Activated T-helper 1 cell treated with anti-CD3 and anti-CD28 coated beads, Interleukin-2, amount 50 U/mL, for 16 hours (primary cell): ENCODE data around the gene GPN2.

Source experiments
- DNase-seq, 2 donors: peaks; one replicate each; pipeline ENCODE4 v3.0.0-alpha.2; 2020; ENCODE audit warnings: low read depth in 1 of 2, low spot score in 1 of 2

Gene GPN2

DNA sequence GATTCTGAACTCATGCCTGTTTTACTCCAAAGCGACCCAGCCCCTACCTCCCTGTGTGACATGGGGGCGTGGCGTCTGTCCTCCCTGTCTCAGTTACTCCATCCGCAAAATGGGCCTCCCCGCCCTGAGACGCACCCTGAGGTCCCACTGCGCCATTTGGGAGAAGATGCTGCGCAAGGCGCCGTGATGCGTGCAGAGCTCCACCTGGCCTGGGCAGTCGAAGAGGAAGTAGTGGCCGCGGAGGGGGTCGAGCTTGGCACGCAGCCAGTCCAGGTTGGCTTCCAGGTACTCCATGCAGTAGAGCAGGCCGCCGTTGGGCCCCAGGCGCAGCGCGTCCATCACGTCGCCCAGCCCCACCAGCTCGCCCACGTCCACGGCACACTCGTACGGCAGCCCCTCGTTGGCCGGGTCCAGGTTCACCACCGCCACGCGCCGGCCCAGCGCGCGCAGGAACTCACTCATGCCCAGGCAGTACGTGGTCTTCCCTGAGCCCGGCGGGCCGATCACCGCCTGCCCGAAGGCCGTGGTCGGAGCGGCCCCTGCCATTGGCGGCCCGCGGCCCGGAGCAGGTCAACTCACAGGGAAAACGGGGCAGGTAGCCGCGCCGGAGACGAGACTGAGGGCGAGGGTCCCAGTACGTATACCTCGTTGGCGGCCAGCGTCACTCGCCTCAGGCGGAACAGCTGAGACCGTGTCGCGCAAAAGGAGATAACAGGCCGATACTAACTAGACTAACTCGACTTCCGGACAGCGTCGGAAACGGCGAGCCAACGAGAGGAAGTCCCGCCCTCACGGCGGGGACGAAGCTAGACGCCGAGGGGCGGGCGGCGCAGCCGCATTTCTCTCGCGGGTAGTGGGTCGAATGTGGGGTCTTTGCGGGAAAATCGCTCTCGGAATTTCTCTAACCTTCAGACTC lies at the start of gene GPN2:
Gene GPN2, minus strand, starts transcription at position 733 of the 916 bp plus-strand sequence. Its CDS starts 187 bp downstream, at position 546.
- DNase-seq: peak; percentile 58 to 64

DNA sequence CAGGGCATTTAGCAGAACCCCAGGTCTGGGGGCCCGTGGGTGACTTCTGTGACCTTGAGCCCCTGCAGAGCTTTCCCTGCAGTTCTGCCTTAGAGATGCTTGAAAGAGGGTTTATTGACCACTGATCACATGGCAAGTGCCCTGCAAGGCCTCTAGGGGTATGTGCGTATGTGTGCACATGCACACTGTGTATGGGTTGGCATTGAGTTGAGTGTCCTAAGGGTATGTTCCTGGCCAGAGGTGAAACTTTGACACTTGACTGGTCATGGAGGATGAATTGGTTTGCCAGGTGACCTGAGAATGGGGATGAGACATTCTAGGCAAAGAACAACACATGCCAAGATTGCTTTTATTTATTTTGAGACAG lies 48.6 kb upstream of the GPN2 start:
- no peak for DNase-seq

DNA sequence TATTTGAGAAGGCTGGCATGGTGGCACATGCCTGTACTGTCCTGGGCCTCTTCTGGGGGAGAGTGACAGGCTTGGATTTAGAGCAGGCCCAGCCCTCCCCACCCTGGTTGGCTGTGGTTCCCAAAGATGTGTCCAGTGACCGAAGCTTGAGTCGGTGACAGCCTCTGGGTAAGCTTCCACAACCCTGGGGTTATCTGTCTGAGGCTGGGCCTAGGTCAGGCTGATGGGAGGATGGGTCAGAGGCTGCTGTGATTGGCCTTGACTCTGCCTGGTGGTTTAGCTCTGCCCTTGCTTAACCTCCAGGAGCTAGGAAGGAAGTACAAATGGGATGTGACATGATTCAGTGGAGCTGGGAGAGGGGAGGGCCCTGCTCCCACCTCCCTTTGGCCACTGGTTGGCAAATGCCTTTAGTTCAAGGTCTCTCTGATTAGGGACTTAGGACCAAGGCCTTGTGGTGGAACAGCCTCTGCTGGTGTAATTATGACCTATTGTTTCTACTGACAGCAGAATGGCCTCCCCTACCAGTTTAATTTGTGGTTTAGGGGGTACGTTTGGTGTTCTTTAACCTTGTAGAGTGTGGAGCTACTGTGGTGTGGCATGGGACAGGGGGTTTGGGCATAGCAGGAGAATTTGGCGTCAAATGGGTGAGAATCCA lies 48.0 kb upstream of the GPN2 start:
- DNase-seq: no peak

DNA sequence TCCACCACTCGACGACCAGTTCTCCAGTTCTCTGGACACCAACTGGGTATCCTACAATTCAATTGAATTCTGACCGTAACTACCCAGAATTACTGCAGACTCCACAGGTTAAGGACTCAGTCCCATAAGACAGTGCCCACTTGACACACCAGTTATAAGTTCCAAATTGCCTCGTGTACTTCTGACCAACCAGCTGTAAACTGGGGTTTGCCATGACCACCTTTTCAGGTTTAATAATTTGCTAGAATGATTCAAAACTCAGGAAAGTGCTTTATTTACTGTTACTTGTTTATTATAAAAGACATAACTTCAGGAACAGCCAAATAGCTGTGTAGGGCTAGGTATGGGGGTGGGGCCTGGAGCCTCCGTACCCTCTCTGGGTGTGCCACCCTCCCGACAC lies 46.7 kb upstream of the GPN2 start:
- no peak for DNase-seq

DNA sequence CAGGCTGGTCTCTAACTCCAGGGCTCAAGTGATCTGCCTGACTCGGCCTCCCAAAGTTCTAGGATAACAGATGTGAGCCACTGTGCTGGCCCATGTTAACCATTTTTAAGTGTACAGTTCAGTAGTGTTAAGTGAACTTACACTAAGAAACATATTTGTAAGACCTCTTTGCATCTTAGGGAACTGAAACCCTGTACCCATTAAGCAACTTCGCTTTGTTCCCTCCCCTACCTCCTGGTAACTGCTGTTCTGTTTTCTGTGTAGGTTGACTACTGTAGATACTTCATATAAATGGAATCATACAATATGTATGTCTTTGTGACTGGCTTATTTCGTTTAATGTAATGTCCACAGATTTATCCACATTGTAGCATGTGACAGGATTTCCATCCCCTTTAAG lies 42.4 kb upstream of the GPN2 start:
- DNase-seq: no peak

DNA sequence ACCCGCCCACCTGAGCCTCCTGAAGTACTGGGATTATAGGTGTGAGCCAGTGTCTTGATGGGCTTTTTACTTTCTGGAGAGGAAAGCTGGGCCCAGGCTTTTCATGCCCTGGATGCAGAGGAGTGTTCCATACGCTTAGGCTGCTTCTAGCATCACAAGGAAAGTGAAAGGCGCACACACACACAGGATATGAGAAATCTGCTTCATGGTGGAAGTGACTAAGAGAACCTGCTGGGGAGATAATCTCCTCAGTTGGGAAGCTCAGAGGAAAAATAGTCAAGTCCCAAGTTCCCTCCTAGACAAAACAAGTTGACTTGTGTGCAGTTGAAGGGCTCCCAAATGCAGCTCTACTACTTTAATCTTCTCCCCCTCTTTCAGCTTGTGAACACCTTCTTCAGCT lies 33.6 kb upstream of the GPN2 start:
- DNase-seq: no peak

DNA sequence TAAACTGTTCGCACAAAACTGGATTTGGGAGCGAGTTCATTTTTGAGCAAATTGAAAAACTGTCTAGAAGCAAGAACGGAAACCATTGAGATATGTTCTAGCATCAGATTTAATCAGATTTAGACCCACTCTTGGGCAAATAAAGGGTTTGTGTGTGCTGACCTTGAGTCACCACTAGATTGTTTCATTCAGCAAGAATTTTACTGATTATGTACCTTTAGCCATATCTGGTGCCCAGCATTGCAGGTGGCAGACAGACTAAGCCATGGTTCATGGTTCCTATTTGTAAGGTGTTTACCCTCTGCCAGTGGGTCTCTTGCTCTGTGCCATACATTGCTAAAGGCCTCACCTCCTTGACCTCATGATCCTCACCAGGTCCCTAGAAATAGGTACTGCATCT lies 32.8 kb upstream of the GPN2 start:
- DNase-seq: no peak

DNA sequence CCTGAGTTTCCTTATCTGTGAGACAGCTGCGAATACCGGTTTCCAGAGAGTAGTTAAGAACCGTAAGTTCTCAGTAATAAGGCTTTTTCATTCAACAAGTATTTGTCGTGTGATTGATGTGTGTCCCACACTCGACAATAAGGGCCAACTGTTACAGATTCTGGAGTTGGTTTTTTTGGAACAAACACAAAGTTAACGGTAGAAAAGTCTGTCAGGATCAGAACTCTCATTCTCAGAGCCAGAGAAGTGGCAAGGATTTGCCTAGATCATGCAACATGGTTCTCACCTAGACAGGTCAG lies 32.3 kb upstream of the GPN2 start:
- no peak for DNase-seq

DNA sequence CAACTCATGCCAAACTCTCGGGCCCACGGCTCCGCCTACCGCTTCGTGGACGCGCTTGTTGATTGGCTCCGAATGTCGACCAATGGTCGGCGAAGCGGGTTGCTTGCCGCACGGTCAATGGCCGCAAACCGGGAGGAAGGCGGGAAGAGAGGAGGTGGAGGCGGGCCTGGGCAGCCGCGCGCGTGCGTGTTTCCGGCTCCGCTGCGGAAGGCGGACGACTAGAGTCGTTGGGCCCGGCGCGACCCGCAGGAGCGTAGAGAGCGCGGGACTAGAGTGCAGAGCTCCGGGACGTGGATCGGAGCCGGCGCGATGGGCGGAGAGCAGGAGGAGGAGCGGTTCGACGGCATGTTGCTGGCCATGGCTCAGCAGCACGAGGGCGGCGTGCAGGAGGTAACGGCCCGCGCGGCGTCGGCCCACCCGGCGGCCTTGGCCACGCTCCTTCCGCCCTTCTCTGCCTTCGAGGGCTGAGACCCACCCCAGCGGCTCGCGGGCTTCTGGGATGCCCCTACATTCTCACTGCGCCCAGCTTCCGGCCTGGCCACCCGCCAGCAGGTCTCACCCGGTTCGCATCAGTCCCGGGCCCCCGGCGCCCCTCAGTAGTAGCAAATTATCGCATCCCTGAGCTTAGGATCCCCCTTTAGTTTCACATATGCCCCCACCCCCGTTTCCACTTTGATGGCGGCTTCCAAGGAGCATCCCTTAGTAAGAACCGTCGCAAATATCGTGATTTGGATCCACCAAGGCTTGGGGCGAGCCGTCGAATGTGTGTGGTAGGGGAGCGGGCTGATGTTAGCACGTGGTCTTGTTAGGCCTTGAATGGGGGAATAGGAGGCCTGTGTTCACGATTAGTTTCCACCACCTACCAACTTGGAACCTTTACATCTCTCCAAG lies 31.7 kb upstream of the GPN2 start, which contains the start of gene NUDC:
Gene NUDC, plus strand, starts transcription at position 204 of the 891 bp plus-strand sequence. Its CDS starts 106 bp downstream, at position 310.
- peak; percentile 91 for DNase-seq

DNA sequence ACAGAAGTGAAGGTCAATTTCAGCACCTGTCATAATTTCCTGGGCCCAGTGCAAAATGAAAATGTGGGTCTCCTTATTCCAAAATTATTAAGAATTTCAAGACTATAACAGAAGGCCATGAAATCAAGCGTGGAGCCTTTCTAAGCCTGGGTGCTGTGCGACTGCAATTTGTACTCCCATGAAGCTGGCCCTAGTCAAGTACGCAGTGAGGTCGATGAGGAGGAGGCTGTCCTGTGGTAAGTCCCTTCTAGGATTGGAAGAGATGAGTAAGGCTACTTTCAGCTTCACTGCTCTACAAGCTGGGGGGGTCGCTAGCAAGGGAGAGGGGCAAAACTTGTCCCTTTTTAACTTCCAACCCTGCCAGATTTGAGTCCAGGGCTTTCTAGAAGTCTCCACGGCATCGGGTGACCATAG lies 31.1 kb upstream of the GPN2 start:
- DNase-seq: no peak

DNA sequence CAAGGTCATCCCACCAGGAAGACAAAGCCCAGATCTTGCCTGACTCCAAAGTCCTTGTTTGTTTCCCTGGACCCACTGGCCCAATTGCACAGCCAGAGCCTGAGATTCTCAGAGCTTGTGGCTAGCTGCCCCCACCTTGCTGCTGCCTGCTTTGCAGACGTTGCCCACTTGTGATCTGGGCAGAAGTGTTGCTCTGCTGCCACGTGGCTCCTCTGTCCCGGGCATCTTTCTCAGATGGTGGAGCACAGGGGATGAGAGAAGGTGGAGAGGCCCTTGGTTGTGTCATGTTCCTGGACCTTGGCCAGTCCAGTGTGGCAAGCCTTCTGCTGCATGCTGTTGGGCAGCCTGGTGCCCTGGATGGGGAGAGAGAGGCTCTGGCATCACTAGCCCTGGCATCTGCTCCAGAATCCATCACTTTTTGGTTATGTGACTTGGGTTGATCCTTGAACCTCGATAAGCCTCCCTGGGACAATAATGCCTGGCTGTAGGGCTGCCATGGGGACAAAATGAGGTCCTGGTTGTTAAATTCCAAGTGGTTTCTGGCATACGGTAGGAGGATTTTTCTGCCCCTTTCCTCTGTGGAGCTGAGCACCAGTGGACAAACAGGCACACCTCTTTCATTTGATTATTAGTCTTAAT lies 25.2 kb upstream of the GPN2 start:
- DNase-seq: no peak

DNA sequence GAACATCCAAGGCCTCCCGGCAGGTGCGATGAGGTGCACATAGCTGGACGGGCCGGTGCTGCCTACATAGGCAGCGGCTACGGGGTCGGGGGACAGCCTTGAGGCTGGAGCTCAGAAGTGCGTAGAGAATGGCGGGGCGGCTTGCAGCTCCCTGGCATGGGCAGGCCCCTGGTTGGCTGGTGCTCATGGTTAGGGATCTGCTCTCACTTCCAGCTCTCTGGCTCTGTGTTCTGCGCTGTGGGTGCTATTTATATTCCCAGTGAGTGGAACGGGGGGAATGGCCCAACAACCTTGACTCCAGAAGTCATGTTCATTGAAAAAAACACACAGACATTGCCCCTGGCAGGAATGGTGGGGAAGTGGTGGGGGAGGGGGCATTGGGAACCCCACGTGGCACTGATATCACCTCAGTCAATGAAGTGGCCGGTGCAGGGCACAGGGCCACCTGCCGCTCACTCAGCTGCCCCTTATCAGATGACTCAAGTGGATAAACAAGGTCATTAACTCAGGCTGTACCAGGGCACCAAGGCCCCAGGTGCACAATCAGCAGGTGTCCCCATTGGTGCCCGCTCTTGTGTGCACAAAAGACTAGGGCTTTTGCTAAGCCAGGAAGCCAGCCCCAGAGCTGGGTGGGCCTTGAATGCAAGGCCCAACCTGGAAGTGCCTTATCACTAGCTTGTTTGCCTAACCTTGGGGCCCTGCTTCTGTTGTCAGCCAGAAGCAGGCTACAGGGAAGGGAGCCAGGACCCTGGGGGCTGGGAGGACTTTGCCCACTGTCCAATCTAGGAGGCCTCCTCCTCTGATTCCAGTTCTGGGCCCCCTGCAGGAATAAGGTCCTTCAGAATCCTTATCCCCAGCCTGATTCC lies 23.9 kb upstream of the GPN2 start, which contains the start of gene NR0B2:
Gene NR0B2, minus strand, starts transcription at position 222 of the 866 bp plus-strand sequence. Its CDS starts 35 bp downstream, at position 187.
- DNase-seq: no peak

DNA sequence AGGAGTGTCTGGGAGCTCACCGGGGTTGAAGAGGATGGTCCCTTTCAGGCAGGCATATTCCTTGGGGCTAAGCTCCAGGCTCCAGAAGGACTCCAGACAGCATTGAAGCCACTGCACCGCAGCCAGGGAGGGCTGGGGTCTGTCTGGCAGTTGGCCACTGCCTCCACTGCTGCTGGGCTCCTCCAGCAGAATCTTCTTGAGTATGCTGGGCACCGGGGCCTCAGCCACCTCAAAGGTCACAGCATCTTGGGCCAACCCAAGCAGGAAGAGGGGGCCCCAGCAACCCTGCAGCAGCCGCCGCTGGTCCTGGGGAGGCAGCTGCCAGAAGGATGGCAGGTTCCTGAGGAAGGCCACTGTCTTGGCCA lies 23.3 kb upstream of the GPN2 start:
- no peak for DNase-seq

DNA sequence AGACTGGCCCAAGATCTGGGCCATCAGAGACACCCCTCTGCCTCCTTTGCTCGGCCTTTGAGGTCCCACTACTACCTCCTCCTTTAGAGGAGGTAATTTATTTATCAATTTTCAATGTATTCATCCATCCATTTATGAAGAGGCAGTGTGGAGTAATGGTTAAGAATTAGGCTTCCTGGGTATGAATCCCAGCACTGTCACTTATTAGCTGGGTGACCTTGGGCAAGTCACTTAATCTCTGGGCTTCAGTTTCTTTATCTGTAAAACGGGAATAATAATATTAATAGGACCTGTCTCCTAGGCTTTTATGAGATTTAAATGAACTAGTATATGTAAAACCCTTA lies 22.0 kb upstream of the GPN2 start:
- no peak for DNase-seq

DNA sequence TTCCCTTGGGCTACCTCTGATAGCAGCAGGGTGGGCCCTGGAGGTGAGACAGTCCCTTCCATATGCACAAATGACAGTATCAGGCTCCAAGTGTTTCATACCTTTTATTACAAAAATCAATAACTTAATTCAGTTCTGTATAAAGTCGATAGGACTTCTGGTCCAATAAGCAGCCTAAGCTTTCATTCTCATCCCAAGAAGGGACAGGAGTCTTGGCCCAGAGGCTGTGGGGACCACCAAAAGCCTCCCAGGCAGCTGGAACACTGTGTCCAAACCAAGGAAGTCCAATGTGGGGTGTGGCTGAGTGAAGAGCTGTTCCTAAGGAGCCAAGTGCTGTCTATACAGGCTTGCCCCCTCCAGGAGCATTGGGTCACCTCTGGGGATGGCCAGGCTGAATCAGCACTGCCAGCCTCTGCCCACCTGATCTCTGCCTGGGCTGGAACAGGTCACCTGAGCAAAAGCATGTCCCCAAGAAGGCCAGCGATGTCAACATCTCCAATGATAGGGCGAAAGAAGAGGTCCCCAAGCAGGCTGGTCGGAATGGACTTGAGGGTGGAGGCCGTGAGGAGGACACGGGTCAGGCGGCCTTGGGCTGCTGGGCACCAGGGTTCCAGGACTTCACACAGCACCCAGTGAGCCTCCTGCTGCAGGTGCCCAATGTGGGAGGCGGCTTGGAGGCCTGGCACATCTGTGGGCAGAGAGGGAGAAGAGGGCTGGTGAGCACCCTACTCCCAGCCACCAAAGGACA lies 21.5 kb upstream of the GPN2 start:
- no peak for DNase-seq

DNA sequence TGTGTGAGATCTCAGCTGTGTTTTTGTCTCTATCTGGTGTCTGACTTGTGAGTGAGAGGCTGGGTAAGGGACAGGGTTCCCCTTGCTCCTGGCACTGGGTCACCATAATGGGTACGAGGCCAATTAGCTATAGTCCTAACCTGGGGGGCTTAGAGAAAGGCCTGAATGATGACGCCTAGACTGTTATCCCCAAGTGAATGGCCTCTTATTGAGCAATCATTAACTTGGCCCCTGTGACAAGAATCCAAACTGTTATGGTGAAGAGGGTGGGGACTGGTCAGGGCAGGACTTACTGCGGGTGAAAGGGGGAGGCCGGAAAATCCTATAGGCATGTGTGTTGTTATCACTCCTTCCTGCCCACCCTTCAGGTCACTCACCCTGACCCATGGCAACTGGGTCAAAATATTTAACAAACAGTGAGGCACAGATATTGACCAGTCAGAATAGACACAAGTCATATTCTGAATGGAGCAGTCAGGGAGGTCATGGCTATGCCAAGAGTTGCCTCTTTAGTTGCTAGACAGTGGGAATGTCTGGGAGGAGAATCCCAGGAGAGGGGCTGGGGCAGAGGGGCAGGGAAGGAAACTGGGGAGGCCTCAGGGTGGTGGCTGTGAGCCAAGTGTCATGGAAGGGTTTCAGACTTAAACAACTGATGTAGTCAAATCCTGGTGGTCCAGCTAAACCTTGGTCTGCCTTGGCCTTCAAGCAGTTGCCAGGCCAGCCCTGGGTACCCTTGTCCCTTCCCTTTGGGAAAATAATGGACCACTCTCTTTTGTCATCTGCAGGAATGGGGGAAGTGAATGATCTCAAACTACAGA lies 20.5 kb upstream of the GPN2 start:
- DNase-seq: no peak

DNA sequence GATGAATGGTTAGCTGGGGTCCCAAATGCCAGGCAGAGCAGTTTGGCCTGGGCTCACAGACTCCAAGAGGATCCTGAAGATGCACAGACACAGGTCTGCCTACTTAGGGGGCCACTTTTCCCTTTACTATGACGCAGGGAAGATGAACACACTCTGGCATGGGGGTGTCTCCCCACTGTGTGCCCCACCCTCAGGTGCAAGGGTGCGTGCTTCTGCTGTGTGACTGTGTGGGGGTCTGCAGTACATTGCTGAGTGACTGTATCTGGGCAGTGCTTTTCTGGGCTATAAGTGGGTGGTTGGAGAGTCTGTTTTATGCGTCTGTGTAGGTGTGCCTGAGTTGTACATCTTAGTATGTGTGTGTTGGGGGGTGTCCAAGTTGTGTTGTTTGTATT lies 19.9 kb upstream of the GPN2 start:
- no peak for DNase-seq

DNA sequence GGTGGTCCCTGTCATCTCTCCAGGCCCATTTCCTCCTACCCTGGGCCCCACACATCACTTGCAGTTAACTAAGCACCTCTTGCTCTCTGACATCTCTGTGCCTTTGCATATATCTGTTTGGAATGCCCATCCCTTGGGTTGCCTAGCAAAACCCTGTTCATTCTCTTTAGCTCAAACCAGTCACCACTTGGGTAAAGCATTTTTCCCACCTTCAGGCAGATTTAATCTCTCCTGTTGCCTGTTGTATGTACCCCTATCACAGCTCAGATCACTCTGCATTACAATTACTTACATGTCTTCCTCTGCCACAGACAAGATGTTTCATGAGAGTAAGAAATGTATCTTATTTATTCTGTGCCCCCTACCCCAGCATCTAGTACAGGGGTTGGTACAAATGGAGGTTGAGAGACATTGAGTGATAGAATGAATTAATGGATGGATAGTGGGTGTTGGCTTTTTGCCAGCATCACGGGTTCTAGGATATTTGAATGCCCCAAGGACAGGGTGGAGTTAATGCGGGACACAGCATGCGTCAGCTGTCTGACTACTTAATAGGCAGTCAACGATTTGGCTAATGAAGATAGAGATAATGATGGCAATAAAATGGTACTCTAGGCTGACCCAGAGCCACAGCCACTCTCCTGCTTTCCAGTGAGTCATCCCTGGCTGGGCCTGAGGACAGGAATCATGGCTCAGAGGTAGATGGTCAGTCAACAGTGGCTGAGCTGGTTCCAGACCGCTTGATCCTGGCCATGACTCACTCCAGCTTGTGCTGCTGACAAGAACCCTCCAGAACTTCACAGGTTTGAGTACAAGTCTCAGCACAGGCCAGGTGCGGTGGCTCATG lies 17.2 kb upstream of the GPN2 start:
- DNase-seq: no peak
